Caco-2 (cell line): ENCODE measurements around the gene SNAI3. TPM values are rescaled to one million over a fixed set of nuclear protein-coding genes. Genes with fewer than 3 reads are reported as not detected.

Experiments
- BruUV-seq: library from RNA; stranded (reverse); fragments of 400-500 nt; replicated peaks from 2 replicates; lab custom pipeline; 2021; lab: Mats Ljungman, UMichigan
- CTCF ChIA-PET: fragments of 300-600 bp; sonication (Branson Sonifier 250); formaldehyde crosslinking; loops from one replicate; lab custom pipeline; 2022; ENCODE audit warnings: antibody characterized with exemption; lab: Charles Lee
- POLR2A ChIA-PET: fragments of 300-600 bp; sonication (Branson Sonifier 250); formaldehyde crosslinking; loops from one replicate; lab custom pipeline; 2022; ENCODE audit warnings: antibody characterized with exemption; lab: Charles Lee
- DNase-seq, 2 experiments: peaks; one replicate each; pipeline versions ENCODE4 v3.0.0 to v3.0.0-alpha.2; 2020 to 2022
- H3K27me3 ChIP-seq: replicated peaks from 2 replicates; pipeline ENCODE4 v1.6.0; 2011; ENCODE audit warnings: low read length; ENCODE audit not compliant: control insufficient read depth, insufficient read depth
- H3K36me3 ChIP-seq: 2 replicates; pipeline ENCODE4 v1.5.1; 2011; ENCODE audit warnings: low read length; ENCODE audit not compliant: control insufficient read depth, insufficient read depth
- H3K4me1 ChIP-seq: fragments of 250-450 bp; sonication (Bioruptor Pico); 2 replicates; pipeline ENCODE4 v1.5.1; 2020; ENCODE audit warnings: mild to moderate bottlenecking
- H3K4me3 ChIP-seq: 2 replicates; pipeline ENCODE4 v1.5.1; 2011; ENCODE audit warnings: low read depth, mild to moderate bottlenecking, control low read depth, low read length
- H3K9me3 ChIP-seq: fragments of 250-450 bp; sonication (Bioruptor Pico); 2 replicates; pipeline ENCODE4 v1.5.1; 2020; ENCODE audit warnings: mild to moderate bottlenecking, moderate library complexity
- H3K27ac Mint-ChIP-seq: one replicate; pipeline ENCODE4 v1.8.0; 2022; ENCODE audit warnings: mixed read lengths; ENCODE audit not compliant: unreplicated experiment
- H3K27me3 Mint-ChIP-seq: one replicate; pipeline ENCODE4 v1.8.0; 2022; ENCODE audit warnings: mixed read lengths; ENCODE audit not compliant: insufficient read depth, unreplicated experiment
- H3K36me3 Mint-ChIP-seq: one replicate; pipeline ENCODE4 v1.8.0; 2022; ENCODE audit warnings: mild to moderate bottlenecking, mixed read lengths; ENCODE audit not compliant: insufficient read depth, unreplicated experiment
- H3K4me1 Mint-ChIP-seq: one replicate; pipeline ENCODE4 v1.8.0; 2022; ENCODE audit warnings: low read depth, mixed read lengths; ENCODE audit not compliant: unreplicated experiment
- H3K4me3 Mint-ChIP-seq: one replicate; pipeline ENCODE4 v1.8.0; 2022; ENCODE audit warnings: mild to moderate bottlenecking, moderate library complexity, mixed read lengths; ENCODE audit not compliant: unreplicated experiment
- H3K9me3 Mint-ChIP-seq: one replicate; pipeline ENCODE4 v1.8.0; 2022; ENCODE audit warnings: mixed read lengths; ENCODE audit not compliant: unreplicated experiment
- CTCF ChIP-seq, 2 experiments: fragments of 200-600 bp in 1 of 2; IDR thresholded peaks; 1 replicate in 1 of 2; 2 replicates in 1 of 2; pipeline versions ENCODE4 v1.5.1 to v1.8.0; 2011 to 2022; ENCODE audit warnings: antibody characterized with exemption in 1 of 2, control low read depth in 1 of 2, inconsistent platforms in 1 of 2, low read depth in 1 of 2, low read length in 1 of 2, mild to moderate bottlenecking in 1 of 2, moderate library complexity in 1 of 2; ENCODE audit not compliant: insufficient read depth in 1 of 2, severe bottlenecking in 1 of 2, unreplicated experiment in 1 of 2
- intact Hi-C: fragments of 100-400 bp; cut with micrococcal nuclease; formaldehyde crosslinking; loops from one replicate; pipeline ENCODE4 v1.10.0; 2022; ENCODE audit not compliant: unreplicated experiment
- total RNA-seq: library from RNA; stranded (reverse); gene quantifications from 2 replicates; pipeline ENCODE4 v1.2.3, GENCODE V29; 2022

The SNAI3 gene
- total RNA-seq, 1 experiment from 2014 or later, result 3.5 TPM

GRCh38 chr16:88650749-88651275, 35.5 kb downstream of the SNAI3 start, which contains the start of gene CYBA:
TSS of gene CYBA (minus strand) at chr16:88651053. CDS start at chr16:88651013, 40 bp downstream.
- H3K9me3 ChIP-seq, result no peaks in the 10 kb centered on the region
- Mint-ChIP-seq H3K4me1 (peaks cover 6% of the 10 kb centered on the region), H3K27ac (peak within 1 kb of the TSS; percentile 87), H3K4me3 (peak within 1 kb of the TSS; percentile 78), H3K36me3 (peaks cover 58% of the 10 kb centered on the region), H3K27me3 (no peaks in the 10 kb centered on the region), H3K9me3 (no peaks in the 10 kb centered on the region)
- H3K4me3 ChIP-seq, result peak within 1 kb of the TSS; percentile 96
- TF ChIP-seq CTCF (IDR thresholded peaks at IDR 0.05; ENCODE audit: insufficient read depth in 1 of 2, low read depth in 1 of 2, low read length in 1 of 2, severe bottlenecking in 1 of 2, unreplicated experiment in 1 of 2), result no peak
- intact Hi-C loops, result loop anchor here (1.0 kb wide), 1 partner anchor 11 kb away; no protein-coding TSS in a partner anchor
- peaks cover 17% of the 10 kb centered on the region for H3K4me1 ChIP-seq
- peaks cover 5% of the 10 kb centered on the region; the same call in 1 of the 2 replicates for H3K36me3 ChIP-seq
- no peaks in the 10 kb centered on the region for H3K27me3 ChIP-seq
- POLR2A ChIA-PET, result no interaction called here
- peak; percentile 88 to 90 for DNase-seq
- CTCF ChIA-PET, result interaction anchor here (0.6 kb wide), 1 partner anchor 37 kb away, joined by 3 read pairs; no protein-coding TSS in a partner anchor
- BruUV-seq, result no TSS peak

- peaks cover 17% of the 10 kb centered on the region for H3K4me1 ChIP-seq
- H3K9me3 Mint-ChIP-seq, result no peaks in the 10 kb centered on the region
- no peaks in the 10 kb centered on the region for H3K27me3 ChIP-seq
- intact Hi-C loops, result no loop called here
- no peak for TF ChIP-seq CTCF (IDR thresholded peaks at IDR 0.05; ENCODE audit: insufficient read depth in 1 of 2, low read depth in 1 of 2, low read length in 1 of 2, severe bottlenecking in 1 of 2, unreplicated experiment in 1 of 2)
- peak in 1 of 2 experiments; percentile 57 for DNase-seq
- H3K4me1 Mint-ChIP-seq, result peaks cover 6% of the 10 kb centered on the region
- no peaks in the 10 kb centered on the region for H3K9me3 ChIP-seq
- no peaks in the 10 kb centered on the region for H3K27me3 Mint-ChIP-seq
- TSS peak; percentile 14 for BruUV-seq
- H3K4me3 ChIP-seq, result peak overlapping the region; percentile 96
- H3K27ac Mint-ChIP-seq, result peak overlapping the region; percentile 87
- H3K36me3 ChIP-seq, result peaks cover 5% of the 10 kb centered on the region; the same call in 1 of the 2 replicates
- ChIA-PET CTCF (no interaction called here), POLR2A (interaction anchor here (0.6 to 0.9 kb wide), 2 partner anchors 13 to 89 kb away, joined by 4 to 7 read pairs; partner anchors contain the start of gene MVD)
- peak overlapping the region; percentile 78 for H3K4me3 Mint-ChIP-seq
- peaks cover 56% of the 10 kb centered on the region for H3K36me3 Mint-ChIP-seq
Measured at GRCh38 chr16:88649924-88650748, 36.2 kb downstream of the SNAI3 start.

GRCh38 chr16:88649195-88649923, 36.9 kb downstream of the SNAI3 start:
- peaks cover 2% of the 10 kb centered on the region; the same call in 1 of the 2 replicates for H3K36me3 ChIP-seq
- H3K4me1 Mint-ChIP-seq, result peaks cover 6% of the 10 kb centered on the region
- H3K4me3 Mint-ChIP-seq, result peak overlapping the region; percentile 78
- H3K9me3 Mint-ChIP-seq, result no peaks in the 10 kb centered on the region
- H3K4me1 ChIP-seq, result peaks cover 17% of the 10 kb centered on the region
- ChIA-PET POLR2A (interaction anchor here (0.6 to 0.9 kb wide), 2 partner anchors 14 to 89 kb away, joined by 4 to 7 read pairs; partner anchors contain the start of gene MVD), CTCF (interaction anchor here (1.5 kb wide), 1 partner anchor 16 kb away, joined by 3 read pairs; no protein-coding TSS in a partner anchor)
- H3K36me3 Mint-ChIP-seq, result peaks cover 54% of the 10 kb centered on the region
- no peaks in the 10 kb centered on the region for H3K27me3 Mint-ChIP-seq
- H3K27me3 ChIP-seq, result no peaks in the 10 kb centered on the region
- no peak for TF ChIP-seq CTCF (IDR thresholded peaks at IDR 0.05; ENCODE audit: insufficient read depth in 1 of 2, low read depth in 1 of 2, low read length in 1 of 2, severe bottlenecking in 1 of 2, unreplicated experiment in 1 of 2)
- H3K9me3 ChIP-seq, result no peaks in the 10 kb centered on the region
- no peak for DNase-seq
- H3K4me3 ChIP-seq, result peak overlapping the region; percentile 96
- intact Hi-C loops, result no loop called here
- peak overlapping the region; percentile 87 for H3K27ac Mint-ChIP-seq
- BruUV-seq, result no TSS peak
